Hematopoietic multipotent progenitor cell treated with erythropoietin and hydrocortisone succinate and interleukin-3 and kit ligand, for 17 days (in vitro differentiated cells): ENCODE data around the gene ROCK1.
"Not testable (repeated sequence)": the region's sequence is repeated elsewhere in the genome, so short reads cannot be mapped to it uniquely, and the experiment has no call there.

Experiments
- DNase-seq: peaks from one replicate; pipeline ENCODE4 v3.0.0-alpha.2; 2015; ENCODE audit warnings: low spot score

ROCK1 gene

GRCh38 chr18:21052385-21052784 is 59.2 kb downstream of the ROCK1 start:
- no peak for DNase-seq

GRCh38 chr18:21051620-21052019 is 60.0 kb downstream of the ROCK1 start:
- DNase-seq: no peak

- no peak for DNase-seq
Observed at GRCh38 chr18:21049306-21049705, 62.3 kb downstream of the ROCK1 start.

DNA sequence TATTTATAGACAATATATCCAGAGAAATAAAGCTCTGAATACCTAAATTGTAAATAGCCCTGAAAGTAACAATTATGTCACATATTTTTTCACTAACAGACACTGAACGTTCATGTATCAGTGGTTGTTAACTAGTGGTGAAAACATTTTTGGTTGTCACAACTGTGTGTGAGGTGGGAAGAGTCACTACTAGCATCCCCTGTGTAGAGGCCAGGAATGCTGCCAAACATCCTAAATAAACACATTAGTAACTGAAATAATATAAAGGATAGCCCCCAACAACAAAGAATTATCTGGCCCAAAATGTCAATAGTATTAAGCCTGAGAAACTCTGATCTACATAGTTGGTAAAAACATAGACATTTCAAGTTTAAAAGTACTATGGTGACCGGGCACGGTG is 64.5 kb downstream of the ROCK1 start:
- DNase-seq: no peak

DNA sequence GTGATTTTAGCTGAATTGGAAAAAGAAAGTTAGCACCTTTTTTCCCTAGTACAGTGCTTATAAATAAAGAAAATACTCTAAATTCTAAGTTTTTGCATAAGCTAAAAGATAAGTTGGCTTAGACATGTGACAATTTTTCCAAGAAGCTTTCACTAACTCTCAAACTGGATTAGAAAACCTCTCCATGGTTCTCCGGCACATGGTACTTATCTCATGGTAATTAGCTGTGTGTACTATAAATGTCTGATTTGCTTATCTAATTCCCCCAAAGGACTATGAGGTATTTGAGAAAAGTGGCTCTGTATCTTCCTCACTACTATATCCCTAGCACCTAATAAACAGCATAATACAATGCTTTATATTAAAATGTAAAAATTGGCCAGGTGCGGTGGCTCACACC is 71.1 kb downstream of the ROCK1 start:
- DNase-seq: no peak

DNA sequence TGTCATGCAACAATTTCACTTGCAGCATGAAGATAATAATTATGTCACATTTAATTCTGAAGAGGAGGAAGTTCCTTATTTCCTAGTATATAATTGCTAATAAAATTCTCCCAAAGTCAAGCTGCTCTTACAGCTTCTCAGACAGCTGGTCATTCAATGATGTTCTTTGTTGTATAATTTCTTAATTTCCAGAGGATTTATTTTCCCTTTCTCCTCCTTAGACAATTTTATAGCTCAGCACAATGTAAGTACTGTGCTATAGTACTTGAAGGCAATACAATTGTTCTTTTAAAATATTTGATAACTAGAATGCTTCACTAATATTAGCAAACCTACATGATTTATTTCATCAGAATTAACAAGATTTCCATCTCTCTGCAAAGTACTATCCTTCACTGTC is 73.4 kb downstream of the ROCK1 start:
- DNase-seq: no peak

- no peak for DNase-seq
Observed at GRCh38 chr18:21031845-21032244, 79.8 kb downstream of the ROCK1 start.

DNA sequence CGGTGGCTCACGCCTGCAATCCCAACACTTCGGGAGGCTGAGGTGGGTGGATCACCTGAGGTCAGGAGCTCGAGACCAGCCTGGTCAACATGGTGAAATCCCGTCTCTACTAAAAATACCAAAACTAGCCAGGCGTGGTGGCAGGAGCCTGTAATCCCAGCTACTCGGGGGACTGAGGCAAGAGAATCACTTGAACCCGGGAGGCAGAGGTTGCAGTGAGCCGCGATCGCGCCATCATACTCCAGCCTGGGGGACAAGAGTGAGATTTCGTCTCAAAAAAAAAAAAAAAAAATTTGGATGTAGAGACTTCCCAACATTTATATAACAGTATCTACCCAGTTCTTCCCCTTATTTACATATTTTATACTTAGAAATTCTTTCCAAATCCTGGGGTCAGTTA is 93.4 kb downstream of the ROCK1 start:
- not testable (repeated sequence) for DNase-seq

GRCh38 chr18:21012308-21012707 is 99.3 kb downstream of the ROCK1 start:
- no peak for DNase-seq

- DNase-seq: no peak
Observed at GRCh38 chr18:21004726-21005125, 106.9 kb downstream of the ROCK1 start.

GRCh38 chr18:21000667-21001066 is 110.9 kb downstream of the ROCK1 start:
- DNase-seq: no peak

- no peak for DNase-seq
Observed at GRCh38 chr18:20997371-20997770, 114.2 kb downstream of the ROCK1 start.

DNA sequence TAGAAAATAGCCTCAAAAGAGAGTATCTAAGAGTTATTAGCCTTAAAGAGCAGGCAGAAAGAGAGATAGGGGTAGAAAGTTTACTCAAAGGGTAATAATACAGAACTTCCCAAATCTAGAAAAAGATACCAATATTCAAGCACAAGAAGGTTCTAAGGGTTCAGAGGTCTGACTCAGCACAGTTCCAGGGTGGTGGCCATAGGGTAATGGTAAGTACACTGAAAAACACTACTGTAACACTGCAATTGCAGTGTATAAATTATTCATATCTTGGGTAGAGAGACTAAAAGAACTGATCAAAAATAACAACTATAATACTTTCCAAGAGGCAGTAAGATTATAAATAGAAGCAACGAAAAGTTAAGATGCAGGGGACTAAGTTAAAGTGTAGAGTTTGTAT is 115.2 kb downstream of the ROCK1 start:
- no peak for DNase-seq

GRCh38 chr18:20988726-20989125 is 122.9 kb downstream of the ROCK1 start:
- no peak for DNase-seq

DNA sequence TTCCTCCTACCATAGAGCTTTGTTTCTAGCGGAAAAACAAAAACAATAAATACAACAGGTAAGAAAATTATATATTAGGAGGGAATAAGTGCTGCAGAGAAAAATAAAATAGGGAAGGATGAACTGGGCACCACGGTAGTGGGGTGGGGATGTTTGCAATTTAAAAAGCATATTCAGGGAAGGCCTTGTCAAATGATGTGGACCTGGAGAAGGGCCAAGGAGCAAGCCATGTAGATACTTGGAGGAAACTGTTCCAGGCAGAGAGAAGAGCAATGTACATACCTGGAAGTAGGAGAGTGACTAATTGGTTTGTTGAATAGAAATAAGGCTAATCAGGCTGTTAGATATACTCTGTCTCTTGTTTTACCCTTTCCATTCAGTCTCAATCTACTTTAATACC is 136.5 kb downstream of the ROCK1 start:
- DNase-seq: no peak

- no peak for DNase-seq
Observed at GRCh38 chr18:20971886-20972267, 139.7 kb downstream of the ROCK1 start.

GRCh38 chr18:20966795-20967194 is 144.8 kb downstream of the ROCK1 start:
- no peak for DNase-seq

DNA sequence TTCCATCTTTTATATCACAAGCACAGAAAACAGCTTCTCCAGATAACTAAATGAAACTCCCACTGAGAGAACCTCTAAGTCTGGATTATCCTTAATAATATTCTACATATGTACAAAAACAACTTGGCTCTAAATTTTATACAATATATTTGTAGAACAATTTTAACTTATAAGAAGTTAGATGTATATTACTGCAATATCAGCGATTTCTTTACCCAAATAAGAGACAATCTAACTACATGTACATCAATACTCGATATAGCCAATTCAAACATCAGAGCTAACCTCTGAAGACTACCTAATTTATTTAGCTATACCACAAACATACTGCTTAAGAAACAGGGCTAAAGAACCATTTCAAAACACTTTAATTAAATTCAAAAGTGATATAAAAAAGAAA is 148.6 kb downstream of the ROCK1 start:
- no peak for DNase-seq

DNA sequence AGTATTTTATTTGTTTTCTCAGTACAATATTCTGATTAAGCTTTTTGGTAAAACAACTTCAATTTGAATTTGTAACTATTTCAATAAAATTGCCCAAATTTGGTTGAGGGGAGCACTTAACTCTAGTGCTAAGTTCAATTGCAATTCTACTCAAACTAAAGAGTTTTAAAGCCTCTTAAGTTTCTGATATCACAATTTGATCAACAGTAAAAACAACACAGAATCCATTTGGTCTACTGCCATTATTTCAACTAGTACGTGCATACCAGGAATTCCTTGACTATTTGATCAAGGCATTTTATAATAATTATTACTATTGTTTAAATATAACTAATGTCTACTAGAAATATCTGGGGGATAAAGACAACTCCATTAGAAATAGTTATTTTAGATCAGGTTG is 150.9 kb downstream of the ROCK1 start:
- DNase-seq: no peak

- not testable (repeated sequence) for DNase-seq
Observed at GRCh38 chr18:20950827-20951226, 160.8 kb downstream of the ROCK1 start.
